HepG2 (cell line): ENCODE data around the gene KIZ. TPM values are rescaled to one million over a fixed set of nuclear protein-coding genes. Genes with fewer than 3 reads are reported as not detected.

ENCODE experiments used
- ATAC-seq: fragments of 200-7000 bp; cut with Tn5 transposase; 3 replicates; pipeline ENCODE4 v1.9.1; 2020; ENCODE audit warnings: mild to moderate bottlenecking, moderate library complexity
- BruUV-seq: library from RNA; stranded (reverse); fragments of 400-500 nt; replicated peaks from 2 replicates; lab custom pipeline; 2021; lab: Mats Ljungman, UMichigan
- CTCF ChIA-PET: fragments of 300-600 bp; formaldehyde crosslinking; extraction: SDS; loops from one replicate; lab custom pipeline; 2021; ENCODE audit warnings: low total read pairs, inconsistent platforms, low intra/inter-chr PET ratio; lab: Yijun Ruan, JAX
- POLR2A ChIA-PET: fragments of 350-600 bp; sonication (Branson Sonifier 250); formaldehyde crosslinking; loops from one replicate; lab custom pipeline; 2020; ENCODE audit warnings: antibody characterized with exemption, inconsistent platforms; lab: Yijun Ruan, JAX
- DNase-seq: peaks from one replicate; pipeline ENCODE4 v3.0.0-alpha.2; 2015; ENCODE audit warnings: low spot score
- FAIRE-seq: peaks from 3 replicates; lab custom pipeline; 2011; peaks lifted over from hg19 to GRCh38; lab: Jason Lieb, UNC
- H2AFZ ChIP-seq: one replicate; pipeline ENCODE4 v1.6.1; 2011; ENCODE audit warnings: low read length, inconsistent platforms
- H3K27ac ChIP-seq: fragments of 300-600 bp; 3 replicates; pipeline ENCODE4 v1.8.0; 2011; ENCODE audit warnings: mixed run types, mild to moderate bottlenecking, mixed read lengths, low read length, inconsistent platforms; ENCODE audit not compliant: insufficient read depth; ENCODE audit errors: extremely low read length
- H3K27me3 ChIP-seq, 2 experiments: fragments of 200-600 bp in 1 of 2; 2 replicates in 1 of 2; 3 replicates in 1 of 2; pipeline versions ENCODE4 v1.6.0 to v1.8.0; 2011; ENCODE audit warnings: low read length in 2 of 2, mild to moderate bottlenecking in 2 of 2, moderate library complexity in 2 of 2, inconsistent platforms in 1 of 2; ENCODE audit not compliant: insufficient read depth in 2 of 2, control insufficient read depth in 1 of 2
- H3K36me3 ChIP-seq, 2 experiments: fragments of 200-600 bp in 1 of 2; replicated peaks in 1 of 2; 2 replicates in 1 of 2; 3 replicates in 1 of 2; pipeline versions ENCODE4 v1.5.1 to v1.8.0; 2011; ENCODE audit warnings: low read length in 2 of 2, inconsistent platforms in 1 of 2; ENCODE audit not compliant: insufficient read depth in 2 of 2, control insufficient read depth in 1 of 2
- H3K4me1 ChIP-seq: 2 replicates; pipeline ENCODE4 v1.5.1; 2012; ENCODE audit warnings: low read length, inconsistent platforms; ENCODE audit not compliant: insufficient read depth
- H3K4me2 ChIP-seq: 2 replicates; pipeline ENCODE4 v1.6.0; 2011; ENCODE audit warnings: low read depth, low read length, inconsistent platforms
- H3K4me3 ChIP-seq, 3 experiments: fragments of 200-600 bp in 1 of 3; sonication (generic), shearing (Covaris generic) in 1 of 3; replicated peaks in 1 of 3; 2 replicates each; pipeline ENCODE4 v1.5.1; 2011 to 2016; ENCODE audit warnings: low read length in 3 of 3, inconsistent platforms in 2 of 3, low read depth in 2 of 3, mild to moderate bottlenecking in 2 of 3, control low read depth in 1 of 3, mixed read lengths in 1 of 3; ENCODE audit not compliant: insufficient read depth in 1 of 3
- H3K79me2 ChIP-seq: one replicate; pipeline ENCODE4 v1.6.1; 2011; ENCODE audit warnings: low read length, inconsistent platforms; ENCODE audit not compliant: insufficient read depth
- H3K9ac ChIP-seq: 2 replicates; pipeline ENCODE4 v1.6.0; 2011; ENCODE audit warnings: mild to moderate bottlenecking, low read depth, low read length, inconsistent platforms; ENCODE audit not compliant: insufficient read depth
- H3K9me3 ChIP-seq: 2 replicates; pipeline ENCODE4 v1.5.1; 2012; ENCODE audit warnings: mild to moderate bottlenecking, low read length
- H4K20me1 ChIP-seq: 2 replicates; pipeline ENCODE4 v1.6.0; 2011; ENCODE audit warnings: inconsistent platforms, mild to moderate bottlenecking, low read length, moderate library complexity; ENCODE audit not compliant: insufficient read depth
- ARID4A ChIP-seq: sonication (generic); formaldehyde crosslinking; IDR thresholded peaks from 2 replicates; pipeline ENCODE4 v1.5.0; 2020; ENCODE audit warnings: mild to moderate bottlenecking, missing genetic modification reagents, borderline replicate concordance
- ATAD3A ChIP-seq: sonication (generic); formaldehyde crosslinking; IDR thresholded peaks from 2 replicates; pipeline ENCODE4 v1.4.0; 2020; ENCODE audit warnings: missing genetic modification reagents
- CHD2 ChIP-seq: IDR thresholded peaks from 2 replicates; pipeline ENCODE4 v1.6.1; 2011; ENCODE audit warnings: low read depth, low read length, improper control_type of control experiment
- E2F2 ChIP-seq: sonication (generic); formaldehyde crosslinking; IDR thresholded peaks from 2 replicates; pipeline ENCODE4 v1.4.0; 2020; ENCODE audit warnings: missing genetic modification reagents, borderline replicate concordance
- HMGXB3 ChIP-seq: sonication (generic); formaldehyde crosslinking; IDR thresholded peaks from 2 replicates; pipeline ENCODE4 v1.4.0; 2020; ENCODE audit warnings: missing genetic modification reagents, borderline replicate concordance
- NR3C1 ChIP-seq: sonication (generic); formaldehyde crosslinking; IDR thresholded peaks from 2 replicates; pipeline ENCODE4 v1.4.0; 2020; ENCODE audit warnings: missing genetic modification reagents
- ZIK1 ChIP-seq: sonication (generic); formaldehyde crosslinking; IDR thresholded peaks from 2 replicates; pipeline ENCODE4 v1.5.0; 2020; ENCODE audit warnings: mild to moderate bottlenecking, low read depth, missing genetic modification reagents, borderline replicate concordance
- ZNF563 ChIP-seq: sonication (generic); formaldehyde crosslinking; IDR thresholded peaks from 2 replicates; pipeline ENCODE4 v1.8.0; 2022; ENCODE audit warnings: mild to moderate bottlenecking, moderate library complexity, missing genetic modification reagents
- ZNF749 ChIP-seq: sonication (generic); formaldehyde crosslinking; IDR thresholded peaks from 2 replicates; pipeline ENCODE4 v1.8.0; 2022; ENCODE audit warnings: mild to moderate bottlenecking, missing genetic modification reagents, moderate library complexity, borderline replicate concordance
- ZSCAN9 ChIP-seq: IDR thresholded peaks from 2 replicates; pipeline ENCODE4 v1.6.1; 2016; ENCODE audit warnings: borderline replicate concordance
- WGBS: methylation state at CpG from one replicate; pipeline ENCODE4 v1.1.6; 2017; ENCODE audit warnings: low lambda C conversion rate; 5-methylcytosine and 5-hydroxymethylcytosine counted together
- in situ Hi-C: cut with HindIII; loops from 2 replicates; pipeline ENCODE4 v1.10.0; 2017; ENCODE audit warnings: low pct_unique_long_range_greater_than_20kb; ENCODE audit not compliant: extremely low pct_ligation_motif_present
- intact Hi-C: fragments of 100-400 bp; cut with micrococcal nuclease; formaldehyde crosslinking; loops from one replicate; pipeline ENCODE4 v1.10.0; 2022; ENCODE audit not compliant: unreplicated experiment
- polyA plus RNA-seq, 8 experiments: library from polyadenylated mRNA; depleted of rRNA in 3 of 8; stranded (reverse) in 7 of 8; unstranded in 1 of 8; fragments of >200 nt; fragmentation: Illumina TruSeq in 4 of 8; extraction: Trizol in 4 of 8; gene quantifications; 2 replicates each; pipeline versions ENCODE4 v1.2.1 to v1.2.3, GENCODE V29; 2011 to 2016; ENCODE audit warnings: low read depth in 4 of 8, missing spikeins in 1 of 8, mixed read lengths in 1 of 8; ENCODE audit not compliant: insufficient read depth in 1 of 8
- total RNA-seq, 5 experiments: library from RNA; depleted of rRNA; stranded (reverse); fragments of >200 nt; fragmentation: Illumina TruSeq; extraction: Trizol; gene quantifications; 2 replicates each; pipeline ENCODE4 v1.2.3, GENCODE V29; 2016; ENCODE audit warnings: low read depth in 1 of 5

The KIZ gene
- total and polyA plus RNA-seq, 2 of the 13 experiments (the other 11 are each of a cell fraction or from before 2014, with no cell fraction given): 46.3 to 114 TPM

- no peak overlapping the region for H3K9ac ChIP-seq
- H3K36me3 ChIP-seq: peaks cover 20 to 51% of the 10 kb centered on the region in 2 experiments
- H3K9me3 ChIP-seq: no peaks in the 10 kb centered on the region
- ChIA-PET CTCF (no interaction called here), POLR2A (no interaction called here)
- TF ChIP-seq E2F2 (CRISPR knock-in tag): no peak
- TF ChIP-seq CHD2: no peak
- TF ChIP-seq ZIK1 (CRISPR knock-in tag): no peak
- no peak for TF ChIP-seq ZSCAN9 (CRISPR knock-in tag)
- no peak for TF ChIP-seq NR3C1 (CRISPR knock-in tag)
- no peak for TF ChIP-seq ARID4A (CRISPR knock-in tag)
- no peak for TF ChIP-seq ATAD3A (CRISPR knock-in tag)
- no peak for TF ChIP-seq HMGXB3 (CRISPR knock-in tag)
- no peak for TF ChIP-seq ZNF563 (CRISPR knock-in tag)
- TF ChIP-seq ZNF749 (CRISPR knock-in tag): no peak
- no peaks in the 10 kb centered on the region for H3K4me1 ChIP-seq
- no peaks in the 10 kb centered on the region for H3K27me3 ChIP-seq
- DNase-seq (no peak), ATAC-seq (no peak), FAIRE-seq (no peak)
- H3K27ac ChIP-seq: no peak overlapping the region
- H3K79me2 ChIP-seq: no peaks in the 10 kb centered on the region
- no peak overlapping the region for H3K4me3 ChIP-seq
- H4K20me1 ChIP-seq: no peaks in the 10 kb centered on the region
- 97% methylated on average over 3 of the region's 3 CpGs for WGBS
- no peak overlapping the region for H3K4me2 ChIP-seq
- BruUV-seq: no TSS peak
- in situ Hi-C loops: no loop called here
- no peak overlapping the region for H2AFZ ChIP-seq
- intact Hi-C loops: no loop called here
Observed at GRCh38 chr20:21246161-21246560, 120.3 kb downstream of the KIZ start.
